Measurements from ENCODE around the gene CLCN7. TPM values are rescaled to one million over a fixed set of nuclear protein-coding genes. Genes with fewer than 3 reads are reported as not detected.

The CLCN7 gene
- total RNA-seq, 1 donor = 161 TPM

GRCh38 chr16:1408171-1408837 is 66.5 kb downstream of the CLCN7 start:
- peaks cover 4% of the 10 kb centered on the region for H3K79me2 ChIP-seq (ENCODE audit: insufficient read depth, low read length)
- peak; percentile 100 for DNase-seq (ENCODE audit: insufficient read length, low spot score, missing footprints)
- no peaks in the 10 kb centered on the region for H3K27me3 ChIP-seq (ENCODE audit: insufficient read depth, low read length)
- H3K9me3 ChIP-seq (ENCODE audit: low read depth, low read length) = no peaks in the 10 kb centered on the region
- H2AFZ ChIP-seq (ENCODE audit: low read length) = peak overlapping the region; percentile 63
- peak overlapping the region; percentile 48 for H3K27ac ChIP-seq (ENCODE audit: low read depth, low read length)
- peaks cover 20% of the 10 kb centered on the region for H4K20me1 ChIP-seq (ENCODE audit: insufficient read depth, low read length)
- H3K4me1 ChIP-seq (ENCODE audit: insufficient read depth, low read length) = peaks cover 10% of the 10 kb centered on the region
- no peaks in the 10 kb centered on the region for H3K36me3 ChIP-seq (ENCODE audit: insufficient read depth, low read length)
- no peak for TF ChIP-seq CTCF (IDR thresholded peaks at IDR 0.05; ENCODE audit: extremely low read depth, low read depth, low read length)
- peak overlapping the region; percentile 76 for H3K4me3 ChIP-seq (ENCODE audit: insufficient read depth, low read length)
- H3K4me2 ChIP-seq (ENCODE audit: insufficient read depth, low read length) = peak overlapping the region; percentile 86

- Histone ChIP-seq H3K9me3 (ENCODE audit: low read depth, low read length) (no peaks in the 10 kb centered on the region), H3K4me2 (ENCODE audit: insufficient read depth, low read length) (peak overlapping the region; percentile 86), H4K20me1 (ENCODE audit: insufficient read depth, low read length) (peaks cover 20% of the 10 kb centered on the region), H3K36me3 (ENCODE audit: insufficient read depth, low read length) (no peaks in the 10 kb centered on the region), H3K4me3 (ENCODE audit: insufficient read depth, low read length) (peak overlapping the region; percentile 76), H3K27ac (ENCODE audit: low read depth, low read length) (peak overlapping the region; percentile 48), H3K27me3 (ENCODE audit: insufficient read depth, low read length) (no peaks in the 10 kb centered on the region), H2AFZ (ENCODE audit: low read length) (peak overlapping the region; percentile 51), H3K4me1 (ENCODE audit: insufficient read depth, low read length) (peaks cover 10% of the 10 kb centered on the region), H3K79me2 (ENCODE audit: insufficient read depth, low read length) (peaks cover 4% of the 10 kb centered on the region)
- DNase-seq (ENCODE audit: insufficient read length, low spot score, missing footprints) = no peak
- TF ChIP-seq CTCF (IDR thresholded peaks at IDR 0.05; ENCODE audit: extremely low read depth, low read depth, low read length) = no peak
Observed at GRCh38 chr16:1407753-1408152, 67.1 kb downstream of the CLCN7 start.

- Histone ChIP-seq H3K9me3 (ENCODE audit: low read depth, low read length) (no peaks in the 10 kb centered on the region), H3K36me3 (ENCODE audit: insufficient read depth, low read length) (no peaks in the 10 kb centered on the region), H3K27me3 (ENCODE audit: insufficient read depth, low read length) (no peaks in the 10 kb centered on the region), H4K20me1 (ENCODE audit: insufficient read depth, low read length) (peaks cover 11% of the 10 kb centered on the region), H3K27ac (ENCODE audit: low read depth, low read length) (no peak overlapping the region), H3K79me2 (ENCODE audit: insufficient read depth, low read length) (peaks cover 4% of the 10 kb centered on the region), H2AFZ (ENCODE audit: low read length) (no peak overlapping the region), H3K4me2 (ENCODE audit: insufficient read depth, low read length) (no peak overlapping the region), H3K4me3 (ENCODE audit: insufficient read depth, low read length) (no peak overlapping the region), H3K4me1 (ENCODE audit: insufficient read depth, low read length) (peaks cover 10% of the 10 kb centered on the region)
- no peak for TF ChIP-seq CTCF (IDR thresholded peaks at IDR 0.05; ENCODE audit: extremely low read depth, low read depth, low read length)
- DNase-seq (ENCODE audit: insufficient read length, low spot score, missing footprints) = no peak
Observed at GRCh38 chr16:1403733-1404132, 71.1 kb downstream of the CLCN7 start.

- TF ChIP-seq CTCF (IDR thresholded peaks at IDR 0.05; ENCODE audit: extremely low read depth, low read depth, low read length) = no peak
- Histone ChIP-seq H3K4me2 (ENCODE audit: insufficient read depth, low read length) (no peak overlapping the region), H2AFZ (ENCODE audit: low read length) (no peak overlapping the region)
Observed at GRCh38 chr16:1403036-1403435, 71.8 kb downstream of the CLCN7 start.

More at GRCh38 chr16:1403036-1403435, 71.8 kb downstream of the CLCN7 start:
- no peaks in the 10 kb centered on the region for H3K36me3 ChIP-seq (ENCODE audit: insufficient read depth, low read length)
- no peaks in the 10 kb centered on the region for H3K27me3 ChIP-seq (ENCODE audit: insufficient read depth, low read length)
- no peak overlapping the region for H3K27ac ChIP-seq (ENCODE audit: low read depth, low read length)
- H3K9me3 ChIP-seq (ENCODE audit: low read depth, low read length) = no peaks in the 10 kb centered on the region
- DNase-seq (ENCODE audit: insufficient read length, low spot score, missing footprints) = no peak
- peaks cover 4% of the 10 kb centered on the region for H3K79me2 ChIP-seq (ENCODE audit: insufficient read depth, low read length)
- H3K4me3 ChIP-seq (ENCODE audit: insufficient read depth, low read length) = no peak overlapping the region
- peaks cover 11% of the 10 kb centered on the region for H4K20me1 ChIP-seq (ENCODE audit: insufficient read depth, low read length)
- H3K4me1 ChIP-seq (ENCODE audit: insufficient read depth, low read length) = peaks cover 6% of the 10 kb centered on the region
